Transverse colon (tissue), 3 donors: ENCODE data around the gene TRHDE.

ENCODE experiments used
- POLR2A ChIP-seq: fragments of 450-650 bp; IDR thresholded peaks from one replicate; pipeline ENCODE4 v1.6.1; 2016; ENCODE audit warnings: antibody characterized with exemption, mild to moderate bottlenecking, moderate library complexity
- TF ChIP-seq, protein P1 (sequence below), 5 experiments: fragments of 200-600 bp in 3 of 5; fragments of 450-650 bp in 2 of 5; sonication (generic) in 3 of 5; IDR thresholded peaks; 1 replicate in 2 of 5; 2 replicates in 3 of 5; pipeline ENCODE4 v1.5.1; 2016 to 2017; ENCODE audit warnings: antibody characterized with exemption in 5 of 5, inconsistent platforms in 3 of 5, mild to moderate bottlenecking in 2 of 5, moderate library complexity in 1 of 5

DNA sequence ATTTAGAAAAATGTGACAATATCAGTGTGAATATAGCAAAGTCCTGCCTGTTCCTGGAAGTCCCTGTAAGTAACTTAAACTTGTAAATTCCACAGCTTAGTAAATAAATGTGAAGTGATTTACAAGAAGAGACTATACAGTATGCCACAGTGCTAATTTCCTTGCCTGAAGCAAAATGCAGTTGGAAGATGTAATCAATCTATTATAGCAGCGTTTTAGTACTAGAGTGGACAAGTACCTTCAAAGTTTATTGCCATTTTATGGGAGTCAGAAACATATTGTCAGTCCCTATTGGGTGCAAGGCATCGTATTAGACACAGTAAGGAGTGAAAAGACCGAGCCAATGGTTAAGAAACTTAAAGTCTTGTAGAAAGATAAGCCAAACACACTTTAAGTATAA, 94.1 kb downstream of the TRHDE start:
- TF ChIP-seq, protein P1, sequence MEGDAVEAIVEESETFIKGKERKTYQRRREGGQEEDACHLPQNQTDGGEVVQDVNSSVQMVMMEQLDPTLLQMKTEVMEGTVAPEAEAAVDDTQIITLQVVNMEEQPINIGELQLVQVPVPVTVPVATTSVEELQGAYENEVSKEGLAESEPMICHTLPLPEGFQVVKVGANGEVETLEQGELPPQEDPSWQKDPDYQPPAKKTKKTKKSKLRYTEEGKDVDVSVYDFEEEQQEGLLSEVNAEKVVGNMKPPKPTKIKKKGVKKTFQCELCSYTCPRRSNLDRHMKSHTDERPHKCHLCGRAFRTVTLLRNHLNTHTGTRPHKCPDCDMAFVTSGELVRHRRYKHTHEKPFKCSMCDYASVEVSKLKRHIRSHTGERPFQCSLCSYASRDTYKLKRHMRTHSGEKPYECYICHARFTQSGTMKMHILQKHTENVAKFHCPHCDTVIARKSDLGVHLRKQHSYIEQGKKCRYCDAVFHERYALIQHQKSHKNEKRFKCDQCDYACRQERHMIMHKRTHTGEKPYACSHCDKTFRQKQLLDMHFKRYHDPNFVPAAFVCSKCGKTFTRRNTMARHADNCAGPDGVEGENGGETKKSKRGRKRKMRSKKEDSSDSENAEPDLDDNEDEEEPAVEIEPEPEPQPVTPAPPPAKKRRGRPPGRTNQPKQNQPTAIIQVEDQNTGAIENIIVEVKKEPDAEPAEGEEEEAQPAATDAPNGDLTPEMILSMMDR (IDR thresholded peaks at IDR 0.05): no peak
- no peak for TF ChIP-seq POLR2A
